Measurements from ENCODE around the gene SVOP.
A peak's percentile ranks its signal among the peaks of the same experiment; 100 is the strongest.

SVOP gene

GRCh38 chr12:108973629-108974152 is 47.2 kb downstream of the SVOP start:
- TF ChIP-seq, protein P1, sequence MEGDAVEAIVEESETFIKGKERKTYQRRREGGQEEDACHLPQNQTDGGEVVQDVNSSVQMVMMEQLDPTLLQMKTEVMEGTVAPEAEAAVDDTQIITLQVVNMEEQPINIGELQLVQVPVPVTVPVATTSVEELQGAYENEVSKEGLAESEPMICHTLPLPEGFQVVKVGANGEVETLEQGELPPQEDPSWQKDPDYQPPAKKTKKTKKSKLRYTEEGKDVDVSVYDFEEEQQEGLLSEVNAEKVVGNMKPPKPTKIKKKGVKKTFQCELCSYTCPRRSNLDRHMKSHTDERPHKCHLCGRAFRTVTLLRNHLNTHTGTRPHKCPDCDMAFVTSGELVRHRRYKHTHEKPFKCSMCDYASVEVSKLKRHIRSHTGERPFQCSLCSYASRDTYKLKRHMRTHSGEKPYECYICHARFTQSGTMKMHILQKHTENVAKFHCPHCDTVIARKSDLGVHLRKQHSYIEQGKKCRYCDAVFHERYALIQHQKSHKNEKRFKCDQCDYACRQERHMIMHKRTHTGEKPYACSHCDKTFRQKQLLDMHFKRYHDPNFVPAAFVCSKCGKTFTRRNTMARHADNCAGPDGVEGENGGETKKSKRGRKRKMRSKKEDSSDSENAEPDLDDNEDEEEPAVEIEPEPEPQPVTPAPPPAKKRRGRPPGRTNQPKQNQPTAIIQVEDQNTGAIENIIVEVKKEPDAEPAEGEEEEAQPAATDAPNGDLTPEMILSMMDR (IDR thresholded peaks at IDR 0.05; ENCODE audit: insufficient read depth, low read depth, low read length, missing control alignments) = no peak
- no peak overlapping the region for H3K4me3 ChIP-seq (ENCODE audit: low read depth, low read length)
- no peak for DNase-seq (ENCODE audit: low read depth)

DNA sequence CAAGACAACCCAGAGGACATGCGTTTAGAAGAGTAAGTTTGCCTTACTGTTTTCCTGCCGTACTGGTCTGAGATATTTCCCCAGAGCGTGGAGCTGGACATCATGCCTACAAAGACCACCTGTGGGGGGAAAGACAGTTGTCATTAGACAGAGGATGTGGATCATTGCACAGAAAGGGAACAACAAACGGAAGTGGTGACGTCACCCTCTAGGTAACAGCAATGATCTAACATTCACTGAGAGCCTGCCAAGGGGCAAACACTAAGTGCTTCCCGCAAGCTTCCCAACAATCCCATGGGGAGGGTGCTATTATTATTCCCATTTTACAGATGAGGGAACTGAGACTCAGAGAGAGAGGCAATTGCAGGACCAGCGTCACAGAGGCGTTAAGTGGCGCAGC is 48.5 kb downstream of the SVOP start:
- no peak for DNase-seq (ENCODE audit: low read depth)
- H3K4me3 ChIP-seq (ENCODE audit: low read depth, low read length) = no peak overlapping the region
- TF ChIP-seq, protein P1 (IDR thresholded peaks at IDR 0.05; ENCODE audit: insufficient read depth, low read depth, low read length, missing control alignments) = no peak

GRCh38 chr12:108969622-108970021 is 51.2 kb downstream of the SVOP start:
- no peak overlapping the region for H3K4me3 ChIP-seq (ENCODE audit: low read depth, low read length)
- TF ChIP-seq, protein P1 (IDR thresholded peaks at IDR 0.05; ENCODE audit: insufficient read depth, low read depth, low read length, missing control alignments) = no peak
- no peak for DNase-seq (ENCODE audit: low read depth)

GRCh38 chr12:108967869-108968540 is 52.9 kb downstream of the SVOP start:
- no peak overlapping the region for H3K4me3 ChIP-seq (ENCODE audit: low read depth, low read length)
- TF ChIP-seq, protein P1 (IDR thresholded peaks at IDR 0.05; ENCODE audit: insufficient read depth, low read depth, low read length, missing control alignments) = peak; percentile 50
- peak; percentile 12 for DNase-seq (ENCODE audit: low read depth)

- DNase-seq (ENCODE audit: low read depth) = no peak
- H3K4me3 ChIP-seq (ENCODE audit: low read depth, low read length) = no peak overlapping the region
- TF ChIP-seq, protein P1 (IDR thresholded peaks at IDR 0.05; ENCODE audit: insufficient read depth, low read depth, low read length, missing control alignments) = no peak
Observed at GRCh38 chr12:108966378-108967151, 54.3 kb downstream of the SVOP start.

GRCh38 chr12:108965886-108966285 is 55.0 kb downstream of the SVOP start:
- TF ChIP-seq, protein P1 (IDR thresholded peaks at IDR 0.05; ENCODE audit: insufficient read depth, low read depth, low read length, missing control alignments) = no peak
- DNase-seq (ENCODE audit: low read depth) = no peak
- H3K4me3 ChIP-seq (ENCODE audit: low read depth, low read length) = no peak overlapping the region
